H1 (cell line): Measurements from ENCODE around the gene ADGRD2. TPM values are rescaled to one million over a fixed set of nuclear protein-coding genes. Genes with fewer than 3 reads are reported as not detected.

ENCODE experiments used
- CTCF ChIA-PET: fragments of 300-600 bp; sonication (Branson Sonifier 250); formaldehyde crosslinking; loops from one replicate; lab custom pipeline; 2021; ENCODE audit not compliant: partially characterized antibody; lab: Charles Lee
- POLR2A ChIA-PET: fragments of 300-600 bp; sonication (Branson Sonifier 250); formaldehyde crosslinking; loops from one replicate; lab custom pipeline; 2021; ENCODE audit warnings: inconsistent platforms; ENCODE audit not compliant: partially characterized antibody; lab: Charles Lee
- DNase-seq, 2 experiments: peaks; one replicate each; pipeline versions ENCODE4 v3.0.0 to v3.0.0-alpha.2; 2010 to 2022; ENCODE audit warnings: low spot score in 2 of 2, low read depth in 1 of 2, mixed read lengths in 1 of 2
- FAIRE-seq: peaks from 2 replicates; lab custom pipeline; 2011; peaks lifted over from hg19 to GRCh38; lab: Jason Lieb, UNC
- H2AFZ ChIP-seq: 2 replicates; pipeline ENCODE4 v1.8.1; 2012; ENCODE audit warnings: low read length, inconsistent platforms
- H2AK5ac ChIP-seq: 2 replicates; pipeline ENCODE4 v1.6.1; 2013; ENCODE audit warnings: low read depth, low read length
- H2BK120ac ChIP-seq: replicated peaks from 2 replicates; pipeline ENCODE3; 2013; ENCODE audit warnings: low read depth, low read length, inconsistent platforms
- H2BK12ac ChIP-seq: 2 replicates; pipeline ENCODE4 v1.6.1; 2013; ENCODE audit warnings: low read depth, low read length
- H2BK15ac ChIP-seq: 2 replicates; pipeline ENCODE4 v1.6.1; 2013; ENCODE audit warnings: low read length
- H2BK20ac ChIP-seq: 2 replicates; pipeline ENCODE4 v1.6.1; 2013; ENCODE audit warnings: low read length
- H2BK5ac ChIP-seq: 2 replicates; pipeline ENCODE4 v1.6.1; 2013; ENCODE audit warnings: low read depth, low read length
- H3K14ac ChIP-seq: 2 replicates; pipeline ENCODE4 v1.6.1; 2013; ENCODE audit warnings: inconsistent platforms; ENCODE audit not compliant: insufficient read length
- H3K18ac ChIP-seq: 2 replicates; pipeline ENCODE4 v1.6.1; 2013; ENCODE audit warnings: low read length; ENCODE audit errors: extremely low read depth
- H3K23ac ChIP-seq: 2 replicates; pipeline ENCODE4 v1.6.1; 2013; ENCODE audit warnings: inconsistent platforms; ENCODE audit not compliant: insufficient read length
- H3K23me2 ChIP-seq: 2 replicates; pipeline ENCODE4 v1.6.1; 2013; ENCODE audit warnings: low read depth, low read length
- H3K27ac ChIP-seq: 2 replicates; pipeline ENCODE4 v1.6.1; 2011; ENCODE audit warnings: low read depth, low read length, inconsistent platforms
- H3K27me3 ChIP-seq, 4 experiments: replicated peaks in 1 of 4; 1 replicate in 1 of 4; 2 replicates in 3 of 4; pipeline versions ENCODE4 v1.6.1 to v1.8.1; 2011 to 2013; ENCODE audit warnings: low read length in 3 of 4, mild to moderate bottlenecking in 3 of 4, inconsistent platforms in 2 of 4, mixed read lengths in 2 of 4, moderate library complexity in 1 of 4; ENCODE audit not compliant: control insufficient read depth in 3 of 4, insufficient read depth in 3 of 4; ENCODE audit errors: extremely low read depth in 1 of 4
- H3K36me3 ChIP-seq, 4 experiments: 2 replicates each; pipeline versions ENCODE4 v1.6.1 to v1.8.1; 2011 to 2013; ENCODE audit warnings: mild to moderate bottlenecking in 4 of 4, low read length in 3 of 4, moderate library complexity in 2 of 4, control low read depth in 1 of 4, inconsistent platforms in 1 of 4; ENCODE audit not compliant: insufficient read depth in 4 of 4, control insufficient read depth in 2 of 4
- H3K4ac ChIP-seq: replicated peaks from 2 replicates; pipeline ENCODE3; 2013; ENCODE audit warnings: low read length, low read depth, mixed read lengths, inconsistent platforms; ENCODE audit not compliant: insufficient read length
- H3K4me1 ChIP-seq, 4 experiments: replicated peaks in 1 of 4; 1 replicate in 1 of 4; 2 replicates in 3 of 4; pipeline versions ENCODE4 v1.6.1 to v1.8.1; 2011 to 2013; ENCODE audit warnings: low read length in 3 of 4, inconsistent platforms in 2 of 4, mixed read lengths in 1 of 4; ENCODE audit not compliant: insufficient read depth in 4 of 4, control insufficient read depth in 3 of 4
- H3K4me2 ChIP-seq, 2 experiments: 2 replicates each; pipeline versions ENCODE4 v1.6.1 to v1.8.1; 2011 to 2013; ENCODE audit warnings: low read depth in 2 of 2, low read length in 2 of 2, control low read depth in 1 of 2, inconsistent platforms in 1 of 2, mild to moderate bottlenecking in 1 of 2; ENCODE audit not compliant: insufficient read depth in 1 of 2
- H3K4me3 ChIP-seq, 4 experiments: fragments of 200-600, 300-600 bp in 1 of 4; sonication (generic), shearing (Covaris generic), sonication (Bioruptor Twin) in 1 of 4; 2 replicates each; pipeline versions ENCODE4 v1.5.1 to v1.8.1; 2011 to 2016; ENCODE audit warnings: low read length in 4 of 4, low read depth in 3 of 4, control low read depth in 2 of 4, inconsistent platforms in 2 of 4, mild to moderate bottlenecking in 2 of 4, mixed read lengths in 1 of 4, moderate library complexity in 1 of 4; ENCODE audit not compliant: insufficient read depth in 2 of 4; ENCODE audit errors: extremely low read depth in 1 of 4
- H3K56ac ChIP-seq: replicated peaks from 2 replicates; pipeline ENCODE3; 2013; ENCODE audit warnings: low read depth, mild to moderate bottlenecking, mixed read lengths, low read length, inconsistent platforms; ENCODE audit not compliant: insufficient read length
- H3K79me1 ChIP-seq: 2 replicates; pipeline ENCODE4 v1.6.1; 2013; ENCODE audit warnings: low read depth, low read length, control low read depth
- H3K79me2 ChIP-seq, 2 experiments: 2 replicates each; pipeline versions ENCODE4 v1.6.1 to v1.8.1; 2012 to 2013; ENCODE audit warnings: low read length in 2 of 2, mild to moderate bottlenecking in 2 of 2, inconsistent platforms in 1 of 2; ENCODE audit not compliant: insufficient read depth in 2 of 2, control insufficient read depth in 1 of 2
- H3K9ac ChIP-seq, 4 experiments: replicated peaks in 1 of 4; 1 replicate in 1 of 4; 2 replicates in 3 of 4; pipeline versions ENCODE4 v1.6.1 to v1.8.1; 2011 to 2013; ENCODE audit warnings: low read depth in 3 of 4, low read length in 3 of 4, control low read depth in 2 of 4, mild to moderate bottlenecking in 2 of 4, moderate library complexity in 2 of 4, inconsistent platforms in 1 of 4; ENCODE audit errors: extremely low read depth in 1 of 4
- H3K9me3 ChIP-seq, 2 experiments: 2 replicates each; pipeline versions ENCODE4 v1.6.1 to v1.8.1; 2012 to 2013; ENCODE audit warnings: mild to moderate bottlenecking in 2 of 2, moderate library complexity in 2 of 2, control low read depth in 1 of 2, inconsistent platforms in 1 of 2, low read depth in 1 of 2, low read length in 1 of 2, mixed read lengths in 1 of 2; ENCODE audit not compliant: insufficient read depth in 2 of 2
- H4K20me1 ChIP-seq, 2 experiments: replicated peaks in 1 of 2; 2 replicates each; pipeline versions ENCODE3 to v1.8.1; 2011 to 2013; ENCODE audit warnings: inconsistent platforms in 2 of 2, low read length in 2 of 2, mild to moderate bottlenecking in 1 of 2; ENCODE audit not compliant: insufficient read depth in 2 of 2, control insufficient read depth in 1 of 2
- H4K5ac ChIP-seq: 2 replicates; pipeline ENCODE4 v1.6.1; 2013; ENCODE audit warnings: low read length, low read depth, mixed read lengths, inconsistent platforms; ENCODE audit not compliant: insufficient read length
- H4K8ac ChIP-seq: 2 replicates; pipeline ENCODE4 v1.8.0; 2013; ENCODE audit warnings: mild to moderate bottlenecking, moderate library complexity, low read length, inconsistent platforms; ENCODE audit not compliant: insufficient read depth; ENCODE audit errors: extremely low read depth
- H4K91ac ChIP-seq: replicated peaks from 2 replicates; pipeline ENCODE3; 2013; ENCODE audit warnings: low read length, mixed read lengths, inconsistent platforms; ENCODE audit not compliant: insufficient read length
- CBX8 ChIP-seq: fragments of 300-800, 300-1000 bp; sonication (generic); IDR thresholded peaks from 2 replicates; pipeline ENCODE4 v1.7.1; 2016; ENCODE audit warnings: low read depth, low read length, borderline replicate concordance
- EGR1 ChIP-seq: IDR thresholded peaks from 2 replicates; pipeline ENCODE4 v1.6.1; 2011; ENCODE audit warnings: low read depth, low read length, borderline replicate concordance
- EP300 ChIP-seq, 2 experiments: IDR thresholded peaks; 1 replicate in 1 of 2; 2 replicates in 1 of 2; pipeline ENCODE4 v1.6.1; 2011 to 2012; ENCODE audit warnings: low read depth in 2 of 2, low read length in 2 of 2, mild to moderate bottlenecking in 2 of 2, borderline replicate concordance in 1 of 2, inconsistent platforms in 1 of 2, moderate library complexity in 1 of 2
- KDM4A ChIP-seq: IDR thresholded peaks from one replicate; pipeline ENCODE4 v1.7.1; 2012; ENCODE audit warnings: low read depth, mild to moderate bottlenecking, moderate library complexity, low read length, inconsistent platforms; ENCODE audit not compliant: severe bottlenecking
- NANOG ChIP-seq: IDR thresholded peaks from 2 replicates; pipeline ENCODE4 v1.6.1; 2011; ENCODE audit warnings: low read length, low read depth, mild to moderate bottlenecking, inconsistent platforms; ENCODE audit not compliant: insufficient read depth, poor library complexity, severe bottlenecking
- POLR2A ChIP-seq, 2 experiments: IDR thresholded peaks; 1 replicate in 1 of 2; 2 replicates in 1 of 2; pipeline ENCODE4 v1.6.1; 2011; ENCODE audit warnings: low read depth in 2 of 2, low read length in 2 of 2, mild to moderate bottlenecking in 2 of 2; ENCODE audit errors: control extremely low read depth in 1 of 2
- RBBP5 ChIP-seq: IDR thresholded peaks from 2 replicates; pipeline ENCODE4 v1.7.1; 2012; ENCODE audit warnings: low read depth, mild to moderate bottlenecking, inconsistent platforms, low read length, moderate library complexity, borderline replicate concordance
- SUZ12 ChIP-seq: fragments of 200-600 bp; sonication (generic); IDR thresholded peaks from 2 replicates; pipeline ENCODE4 v1.6.1; 2012; ENCODE audit warnings: mild to moderate bottlenecking, inconsistent platforms, low read length, moderate library complexity, mixed read lengths
- TAF1 ChIP-seq: IDR thresholded peaks from 2 replicates; pipeline ENCODE4 v1.6.1; 2011; ENCODE audit warnings: mild to moderate bottlenecking, low read depth, low read length
- TCF12 ChIP-seq: IDR thresholded peaks from 2 replicates; pipeline ENCODE4 v1.6.1; 2011; ENCODE audit warnings: low read depth, mild to moderate bottlenecking, low read length
- WGBS, 2 experiments: shearing (Covaris generic) in 1 of 2; methylation state at CpG; one replicate each; pipeline versions ENCODE4 v1.1.6 to v1.1.7; 2013 to 2015; ENCODE audit warnings: low lambda C conversion rate in 2 of 2, mixed read lengths in 2 of 2, inconsistent platforms in 1 of 2, low coverage in 1 of 2, missing lambda C conversion rate in 1 of 2; ENCODE audit not compliant: insufficient replicate concordance in 2 of 2, insufficient coverage in 1 of 2, insufficient read length in 1 of 2; ENCODE audit errors: extremely low coverage in 1 of 2, missing lambda C conversion rate in 1 of 2; 5-methylcytosine and 5-hydroxymethylcytosine counted together
- polyA plus RNA-seq, 7 experiments: library from polyadenylated mRNA; depleted of rRNA in 3 of 7; stranded (reverse) in 5 of 7; unstranded in 2 of 7; fragments of >200 nt in 5 of 7; fragments of 200-250 nt in 2 of 7; gene quantifications; 1 replicate in 5 of 7; 2 replicates in 1 of 7; 4 replicates in 1 of 7; pipeline versions ENCODE4 v1.2.1 to v1.2.3, GENCODE V29; 2011 to 2013; ENCODE audit warnings: missing spikeins in 2 of 7, mixed read lengths in 2 of 7
- total RNA-seq: library from RNA; stranded (reverse); fragmentation: NEBNext Ultra II Directional; extraction: Animal tissue kit (Norgen Biotek cat#: 25700); gene quantifications from 2 replicates; pipeline ENCODE4 v1.2.1, GENCODE V29; 2021

Gene ADGRD2
- total and polyA plus RNA-seq, 2 of the 8 experiments (the other 6 are each of a cell fraction or from before 2014, with no cell fraction given) = 0.41 to 1.4 TPM

- Histone ChIP-seq H3K9ac (no peak overlapping the region), H3K23ac (no peak overlapping the region), H2BK15ac (0 out of 2 replicates have a peak overlapping the region, but pooled peaks have one; percentile 61), H2AK5ac (no peak overlapping the region), H3K27ac (no peak overlapping the region), H4K91ac (no peak overlapping the region), H4K8ac (peak overlapping the region; percentile 17; the same call in 1 of the 2 replicates), H2AFZ (no peak overlapping the region; the same call in 1 of the 2 replicates), H3K79me2 (no peaks in the 10 kb centered on the region), H2BK12ac (peak overlapping the region; percentile 60; the same call in 1 of the 2 replicates), H4K5ac (no peak overlapping the region), H3K4me1 (peaks cover 0 to 17% (median 12%) of the 10 kb centered on the region in 4 experiments; a peak in 6 of 7 replicates), H3K4me3 (peak overlapping the region in 3 of 4 experiments; percentile 19 to 58 (median 26); a peak in 6 of 8 replicates), H3K27me3 (peaks cover 39 to 61% (median 55%) of the 10 kb centered on the region in 4 experiments), H3K23me2 (peaks cover 7% of the 10 kb centered on the region; the same call in 1 of the 2 replicates), H3K36me3 (peaks cover 0 to 8% (median 0%) of the 10 kb centered on the region in 4 experiments; a peak in 1 of 8 replicates), H2BK120ac (no peak overlapping the region), H2BK5ac (no peak overlapping the region), H3K18ac (no peak overlapping the region; the same call in 1 of the 2 replicates), H2BK20ac (no peak overlapping the region; the same call in 1 of the 2 replicates), H3K14ac (no peak overlapping the region), H3K79me1 (no peaks in the 10 kb centered on the region), H3K9me3 (no peaks in the 10 kb centered on the region; a peak in 1 of 4 replicates), H4K20me1 (peaks cover 0 to 2% of the 10 kb centered on the region in 2 experiments), H3K4me2 (peak overlapping the region; percentile 55 to 65), H3K56ac (no peak overlapping the region), H3K4ac (no peak overlapping the region)
- FAIRE-seq (no peak), DNase-seq (peak in 1 of 2 experiments; percentile 75)
- WGBS, 2 experiments = 32% methylated on average over 49 of the region's 69 CpGs; no CpG with 5 or more reads in 1 of the 2 experiments
- POLR2A ChIA-PET = interaction anchor here (0.6 to 2.0 kb wide), 7 partner anchors 11 to 89 kb away, joined by 3 to 6 read pairs (median 4); no protein-coding TSS in a partner anchor
- CTCF ChIA-PET = interaction anchor here (0.7 to 2.0 kb wide), 15 partner anchors 9 to 238 kb away, joined by 3 to 12 read pairs (median 6); no protein-coding TSS in a partner anchor
- no peak for TF ChIP-seq EGR1
- no peak for TF ChIP-seq POLR2A (IDR thresholded peaks at IDR 0.05; ENCODE audit: control extremely low read depth in 1 of 2, low read depth in 2 of 2, low read length in 2 of 2)
- TF ChIP-seq NANOG = no peak
- TF ChIP-seq EP300 (IDR thresholded peaks at IDR 0.05; ENCODE audit: borderline replicate concordance in 1 of 2, low read depth in 2 of 2, low read length in 2 of 2) = no peak
- no peak for TF ChIP-seq TCF12
- no peak for TF ChIP-seq CBX8
- no peak; the same call in none of the 2 replicates for TF ChIP-seq SUZ12
- TF ChIP-seq RBBP5 = no peak
- no peak for TF ChIP-seq TAF1
- TF ChIP-seq KDM4A = peak; percentile 65
Measured at GRCh38 chr9:124505006-124505900, 55.0 kb downstream of the ADGRD2 start.
